ENCODE measurements around the gene ARVCF. TPM values are rescaled to one million over a fixed set of nuclear protein-coding genes. Genes with fewer than 3 reads are reported as not detected.

The ARVCF gene
- total and polyA plus RNA-seq, 2 donors (not counting 3 experiments of a cell fraction or from before 2014, with no cell fraction given), result 81.3 to 105 TPM

DNA sequence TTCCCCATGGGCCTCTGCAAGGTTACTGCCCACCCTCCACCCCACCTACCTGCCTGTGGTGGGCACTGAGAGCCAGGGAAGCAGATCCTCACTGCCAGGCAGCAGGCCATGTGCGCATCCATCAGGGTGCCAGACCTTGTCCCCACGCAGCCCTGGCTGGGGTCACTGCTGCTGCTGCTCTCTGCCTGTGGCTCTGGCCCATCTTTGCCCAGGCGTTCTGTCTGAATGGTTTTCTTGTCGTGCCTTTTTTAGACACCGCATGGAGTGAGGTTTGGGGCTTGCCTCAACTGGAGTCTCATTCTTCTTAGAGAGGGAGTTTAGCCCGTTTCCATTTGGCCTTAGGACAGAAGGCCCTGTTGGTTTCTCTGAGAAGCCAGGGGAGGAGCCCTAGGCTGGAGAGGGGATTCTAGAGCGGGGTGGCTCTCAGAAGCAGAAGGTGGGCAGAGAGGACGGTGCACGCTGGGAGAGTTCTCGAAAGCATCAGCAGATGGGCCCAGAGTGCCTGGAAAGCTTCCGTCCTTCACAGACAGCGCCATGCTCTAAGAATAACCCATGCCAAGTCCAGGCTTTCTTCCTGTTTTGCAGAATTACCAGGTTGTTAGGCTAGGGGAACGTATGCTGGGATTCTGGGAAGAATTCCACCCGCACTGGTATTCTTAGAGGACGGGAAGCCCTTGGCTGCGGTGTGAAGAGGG, 12.4 kb upstream of the ARVCF start:
- no peak overlapping the region for H3K9ac ChIP-seq (replicated peaks; ENCODE audit: extremely low read depth, insufficient read depth, low read length)
- no peak for DNase-seq (ENCODE audit: low read depth, low spot score)
- H2AFZ ChIP-seq (ENCODE audit: low read depth, low read length), result no peak overlapping the region
- no peaks in the 10 kb centered on the region for H3K9me1 ChIP-seq (replicated peaks; ENCODE audit: control insufficient read depth, extremely low read depth, insufficient read depth, low read length)
- BruUV-seq (replicated peaks), result no TSS peak
- intact Hi-C loops (cut with micrococcal nuclease), result loop anchor here (1.0 kb wide), 1 partner anchor 67 kb away; no protein-coding TSS in a partner anchor
- H3K4me1 ChIP-seq (ENCODE audit: control insufficient read depth, extremely low read depth, insufficient read depth, low read length), result no peaks in the 10 kb centered on the region
- H4K20me1 ChIP-seq (replicated peaks; ENCODE audit: control insufficient read depth, extremely low read depth, insufficient read depth, low read length), result no peaks in the 10 kb centered on the region
- TF ChIP-seq POLR2AphosphoS5 (IDR thresholded peaks at IDR 0.05; ENCODE audit: insufficient read depth, low read depth, low read length), result no peak
- no peak for TF ChIP-seq MAX (IDR thresholded peaks at IDR 0.05; ENCODE audit: insufficient read depth, insufficient read length)
- no peak for TF ChIP-seq EZH2 (IDR thresholded peaks at IDR 0.05; ENCODE audit: borderline replicate concordance, low read depth, low read length, severe bottlenecking)
- no peak for TF ChIP-seq JUN (IDR thresholded peaks at IDR 0.05; ENCODE audit: borderline replicate concordance, insufficient read depth, insufficient read length, low read depth)
- TF ChIP-seq POLR2A (IDR thresholded peaks at IDR 0.05; ENCODE audit: low read depth, low read length), result no peak
- no peaks in the 10 kb centered on the region for H3K9me3 ChIP-seq (replicated peaks; ENCODE audit: control insufficient read depth, insufficient read depth, low read length)
- ChIA-PET CTCF (no interaction called here), POLR2A (no interaction called here)
- no peak overlapping the region for H3K4me2 ChIP-seq (ENCODE audit: insufficient read depth, low read length)
- peaks cover 0 to 3% of the 10 kb centered on the region in 2 experiments for H3K36me3 ChIP-seq (ENCODE audit: control insufficient read depth in 2 of 2, extremely low read depth in 1 of 2, insufficient read depth in 2 of 2, low read length in 2 of 2)
- H3K4me3 ChIP-seq (replicated peaks in 1 of 3; ENCODE audit: insufficient read depth in 1 of 3, low read depth in 1 of 3, low read length in 3 of 3), result no peak overlapping the region
- FAIRE-seq, result no peak
- H3K27me3 ChIP-seq (ENCODE audit: control insufficient read depth in 2 of 2, insufficient read depth in 2 of 2, low read length in 2 of 2), result no peaks in the 10 kb centered on the region
- H3K79me2 ChIP-seq (ENCODE audit: control insufficient read depth, insufficient read depth, low read length), result peaks cover 4% of the 10 kb centered on the region
- H3K27ac ChIP-seq (ENCODE audit: insufficient read depth, low read depth, low read length), result no peak overlapping the region
- dilution Hi-C loops (cut with MboI; ENCODE audit: extremely low pct_ligation_motif_present, low sequenced_read_pairs), result no loop called here

Data from endothelial cell of umbilical vein (primary cell).